GM12878 (cell line): ENCODE results near the gene PLPP3.

ENCODE experiments used
- BHLHE40 ChIP-seq, 2 experiments: fragments of 450-650 bp in 1 of 2; IDR thresholded peaks; 2 replicates each; pipeline ENCODE4 v1.6.1; 2011 to 2017; ENCODE audit warnings: low read depth in 2 of 2, borderline replicate concordance in 1 of 2, improper control_type of control experiment in 1 of 2, low read length in 1 of 2, mild to moderate bottlenecking in 1 of 2
- TCF7 ChIP-seq: IDR thresholded peaks from 2 replicates; pipeline ENCODE4 v1.6.1; 2014; ENCODE audit warnings: antibody characterized with exemption, borderline replicate concordance
- TF ChIP-seq, protein P1 (sequence below): fragments of 150-350 bp; IDR thresholded peaks from 2 replicates; pipeline ENCODE4 v1.6.1; 2016; ENCODE audit warnings: low read depth, low read length
- TF ChIP-seq, protein P2 (sequence below), 3 experiments: IDR thresholded peaks in 2 of 3; conservative IDR thresholded peaks in 1 of 3; 2 replicates each; pipeline ENCODE4 v1.5.1; 2011; ENCODE audit warnings: low read depth in 3 of 3, low read length in 3 of 3, mild to moderate bottlenecking in 3 of 3, control low read depth in 2 of 3, moderate library complexity in 2 of 3, inconsistent platforms in 1 of 3, mixed read lengths in 1 of 3; ENCODE audit not compliant: control insufficient read depth in 2 of 3, insufficient read depth in 1 of 3; ENCODE audit errors: extremely low read depth in 1 of 3
- TF ChIP-seq, protein P3 (sequence below): fragments of 450-650 bp; formaldehyde crosslinking; IDR thresholded peaks from 2 replicates; pipeline ENCODE4 v1.4.0; 2020; ENCODE audit warnings: mild to moderate bottlenecking, moderate library complexity

DNA sequence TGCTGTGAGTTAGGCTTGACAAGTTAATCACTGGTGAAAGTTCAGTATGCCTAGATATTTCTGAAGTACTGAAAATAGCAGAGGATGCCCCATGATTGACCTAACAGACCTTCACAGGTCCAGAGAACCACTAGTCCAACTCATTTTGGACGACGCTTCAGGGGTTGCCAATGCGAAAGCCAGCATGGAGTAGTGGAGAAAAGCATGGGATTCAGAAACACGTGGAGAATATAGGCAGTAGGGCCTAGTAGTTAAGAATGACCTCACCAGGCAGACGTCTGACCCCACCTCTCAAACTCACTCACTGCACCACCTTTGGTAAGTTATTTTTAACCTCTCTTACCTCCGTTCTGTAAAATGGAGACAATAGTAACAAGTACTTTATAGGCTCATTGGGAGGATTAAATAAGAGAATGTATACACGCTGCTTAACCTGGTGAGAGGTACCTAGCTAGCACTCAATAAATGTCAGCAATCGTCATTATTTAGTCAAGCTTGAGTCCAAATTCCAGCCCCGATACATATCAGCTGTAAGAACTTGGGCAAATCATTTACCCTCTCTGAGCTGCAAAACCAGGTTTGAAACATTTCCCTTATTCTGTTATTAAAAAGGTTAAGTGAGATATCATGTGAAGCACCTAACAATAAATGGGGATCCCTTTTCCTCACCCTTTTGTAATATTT is 13.2 kb downstream of the PLPP3 start:
- TF ChIP-seq, protein P1, sequence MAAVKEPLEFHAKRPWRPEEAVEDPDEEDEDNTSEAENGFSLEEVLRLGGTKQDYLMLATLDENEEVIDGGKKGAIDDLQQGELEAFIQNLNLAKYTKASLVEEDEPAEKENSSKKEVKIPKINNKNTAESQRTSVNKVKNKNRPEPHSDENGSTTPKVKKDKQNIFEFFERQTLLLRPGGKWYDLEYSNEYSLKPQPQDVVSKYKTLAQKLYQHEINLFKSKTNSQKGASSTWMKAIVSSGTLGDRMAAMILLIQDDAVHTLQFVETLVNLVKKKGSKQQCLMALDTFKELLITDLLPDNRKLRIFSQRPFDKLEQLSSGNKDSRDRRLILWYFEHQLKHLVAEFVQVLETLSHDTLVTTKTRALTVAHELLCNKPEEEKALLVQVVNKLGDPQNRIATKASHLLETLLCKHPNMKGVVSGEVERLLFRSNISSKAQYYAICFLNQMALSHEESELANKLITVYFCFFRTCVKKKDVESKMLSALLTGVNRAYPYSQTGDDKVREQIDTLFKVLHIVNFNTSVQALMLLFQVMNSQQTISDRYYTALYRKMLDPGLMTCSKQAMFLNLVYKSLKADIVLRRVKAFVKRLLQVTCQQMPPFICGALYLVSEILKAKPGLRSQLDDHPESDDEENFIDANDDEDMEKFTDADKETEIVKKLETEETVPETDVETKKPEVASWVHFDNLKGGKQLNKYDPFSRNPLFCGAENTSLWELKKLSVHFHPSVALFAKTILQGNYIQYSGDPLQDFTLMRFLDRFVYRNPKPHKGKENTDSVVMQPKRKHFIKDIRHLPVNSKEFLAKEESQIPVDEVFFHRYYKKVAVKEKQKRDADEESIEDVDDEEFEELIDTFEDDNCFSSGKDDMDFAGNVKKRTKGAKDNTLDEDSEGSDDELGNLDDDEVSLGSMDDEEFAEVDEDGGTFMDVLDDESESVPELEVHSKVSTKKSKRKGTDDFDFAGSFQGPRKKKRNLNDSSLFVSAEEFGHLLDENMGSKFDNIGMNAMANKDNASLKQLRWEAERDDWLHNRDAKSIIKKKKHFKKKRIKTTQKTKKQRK, result no peak
- TF ChIP-seq BHLHE40 (IDR thresholded peaks at IDR 0.05; ENCODE audit: borderline replicate concordance in 1 of 2, low read depth in 2 of 2, low read length in 1 of 2), result no peak
- TF ChIP-seq, protein P2, sequence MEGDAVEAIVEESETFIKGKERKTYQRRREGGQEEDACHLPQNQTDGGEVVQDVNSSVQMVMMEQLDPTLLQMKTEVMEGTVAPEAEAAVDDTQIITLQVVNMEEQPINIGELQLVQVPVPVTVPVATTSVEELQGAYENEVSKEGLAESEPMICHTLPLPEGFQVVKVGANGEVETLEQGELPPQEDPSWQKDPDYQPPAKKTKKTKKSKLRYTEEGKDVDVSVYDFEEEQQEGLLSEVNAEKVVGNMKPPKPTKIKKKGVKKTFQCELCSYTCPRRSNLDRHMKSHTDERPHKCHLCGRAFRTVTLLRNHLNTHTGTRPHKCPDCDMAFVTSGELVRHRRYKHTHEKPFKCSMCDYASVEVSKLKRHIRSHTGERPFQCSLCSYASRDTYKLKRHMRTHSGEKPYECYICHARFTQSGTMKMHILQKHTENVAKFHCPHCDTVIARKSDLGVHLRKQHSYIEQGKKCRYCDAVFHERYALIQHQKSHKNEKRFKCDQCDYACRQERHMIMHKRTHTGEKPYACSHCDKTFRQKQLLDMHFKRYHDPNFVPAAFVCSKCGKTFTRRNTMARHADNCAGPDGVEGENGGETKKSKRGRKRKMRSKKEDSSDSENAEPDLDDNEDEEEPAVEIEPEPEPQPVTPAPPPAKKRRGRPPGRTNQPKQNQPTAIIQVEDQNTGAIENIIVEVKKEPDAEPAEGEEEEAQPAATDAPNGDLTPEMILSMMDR (IDR thresholded peaks at IDR 0.05 in 2 of 3, conservative IDR thresholded peaks at IDR 0.05 in 1 of 3; ENCODE audit: control insufficient read depth in 2 of 3, extremely low read depth in 1 of 3, insufficient read depth in 1 of 3, low read depth in 3 of 3, low read length in 3 of 3), result no peak
- TF ChIP-seq, protein P3, sequence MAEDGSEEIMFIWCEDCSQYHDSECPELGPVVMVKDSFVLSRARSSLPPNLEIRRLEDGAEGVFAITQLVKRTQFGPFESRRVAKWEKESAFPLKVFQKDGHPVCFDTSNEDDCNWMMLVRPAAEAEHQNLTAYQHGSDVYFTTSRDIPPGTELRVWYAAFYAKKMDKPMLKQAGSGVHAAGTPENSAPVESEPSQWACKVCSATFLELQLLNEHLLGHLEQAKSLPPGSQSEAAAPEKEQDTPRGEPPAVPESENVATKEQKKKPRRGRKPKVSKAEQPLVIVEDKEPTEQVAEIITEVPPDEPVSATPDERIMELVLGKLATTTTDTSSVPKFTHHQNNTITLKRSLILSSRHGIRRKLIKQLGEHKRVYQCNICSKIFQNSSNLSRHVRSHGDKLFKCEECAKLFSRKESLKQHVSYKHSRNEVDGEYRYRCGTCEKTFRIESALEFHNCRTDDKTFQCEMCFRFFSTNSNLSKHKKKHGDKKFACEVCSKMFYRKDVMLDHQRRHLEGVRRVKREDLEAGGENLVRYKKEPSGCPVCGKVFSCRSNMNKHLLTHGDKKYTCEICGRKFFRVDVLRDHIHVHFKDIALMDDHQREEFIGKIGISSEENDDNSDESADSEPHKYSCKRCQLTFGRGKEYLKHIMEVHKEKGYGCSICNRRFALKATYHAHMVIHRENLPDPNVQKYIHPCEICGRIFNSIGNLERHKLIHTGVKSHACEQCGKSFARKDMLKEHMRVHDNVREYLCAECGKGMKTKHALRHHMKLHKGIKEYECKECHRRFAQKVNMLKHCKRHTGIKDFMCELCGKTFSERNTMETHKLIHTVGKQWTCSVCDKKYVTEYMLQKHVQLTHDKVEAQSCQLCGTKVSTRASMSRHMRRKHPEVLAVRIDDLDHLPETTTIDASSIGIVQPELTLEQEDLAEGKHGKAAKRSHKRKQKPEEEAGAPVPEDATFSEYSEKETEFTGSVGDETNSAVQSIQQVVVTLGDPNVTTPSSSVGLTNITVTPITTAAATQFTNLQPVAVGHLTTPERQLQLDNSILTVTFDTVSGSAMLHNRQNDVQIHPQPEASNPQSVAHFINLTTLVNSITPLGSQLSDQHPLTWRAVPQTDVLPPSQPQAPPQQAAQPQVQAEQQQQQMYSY, result no peak
- no peak for TF ChIP-seq TCF7
